K562 (cell line): ENCODE results near the gene SPATA3. TPM values are rescaled to one million over a fixed set of nuclear protein-coding genes. Genes with fewer than 3 reads are reported as not detected.

ENCODE experiments used
- ARHGAP35 ChIP-seq: fragments of 450-650 bp; IDR thresholded peaks from 2 replicates; pipeline ENCODE4 v1.6.1; 2018; ENCODE audit not compliant: partially characterized antibody
- CBFB ChIP-seq: sonication (generic); formaldehyde crosslinking; IDR thresholded peaks from 2 replicates; pipeline ENCODE4 v1.4.0; 2020; ENCODE audit warnings: mild to moderate bottlenecking, missing genetic modification reagents
- CTBP1 ChIP-seq: fragments of 450-650 bp; IDR thresholded peaks from 2 replicates; pipeline ENCODE4 v1.6.1; 2016; ENCODE audit warnings: borderline replicate concordance
- DLX4 ChIP-seq: fragments of 250-450 bp; sonication (Bioruptor Pico); IDR thresholded peaks from 2 replicates; pipeline ENCODE4 v1.6.1; 2021; ENCODE audit warnings: mild to moderate bottlenecking
- E2F3 ChIP-seq: fragments of 250-450 bp; sonication (Bioruptor Pico); IDR thresholded peaks from 2 replicates; pipeline ENCODE4 v1.4.0; 2020; ENCODE audit warnings: mild to moderate bottlenecking
- E2F6 ChIP-seq, 2 experiments: IDR thresholded peaks; 2 replicates each; pipeline ENCODE4 v1.6.1; 2011; ENCODE audit warnings: borderline replicate concordance in 1 of 2, control low read depth in 1 of 2, low read depth in 1 of 2, low read length in 1 of 2, mild to moderate bottlenecking in 1 of 2, mixed read lengths in 1 of 2, moderate library complexity in 1 of 2; ENCODE audit not compliant: insufficient read depth in 1 of 2, insufficient read length in 1 of 2, poor library complexity in 1 of 2, severe bottlenecking in 1 of 2; ENCODE audit errors: extremely low read depth in 1 of 2
- EGR1 ChIP-seq: fragments of 450-650 bp; conservative IDR thresholded peaks from 2 replicates; pipeline ENCODE4 v1.6.1; 2017; ENCODE audit warnings: mild to moderate bottlenecking
- ELK1 ChIP-seq: sonication (generic); formaldehyde crosslinking; IDR thresholded peaks from 2 replicates; pipeline ENCODE4 v1.8.1; 2022; ENCODE audit warnings: missing genetic modification reagents
- HDAC2 ChIP-seq: fragments of 450-650 bp; IDR thresholded peaks from 2 replicates; pipeline ENCODE4 v1.6.1; 2016; ENCODE audit warnings: mild to moderate bottlenecking
- KDM2B ChIP-seq: fragments of 250-450 bp; sonication (Bioruptor Pico); IDR thresholded peaks from 2 replicates; pipeline ENCODE4 v1.8.0; 2021; ENCODE audit warnings: mild to moderate bottlenecking, moderate library complexity
- POLR2G ChIP-seq: fragments of 200-400 bp; formaldehyde crosslinking; IDR thresholded peaks from 2 replicates; pipeline ENCODE4 v1.6.1; 2017; ENCODE audit warnings: low read depth, mild to moderate bottlenecking, antibody characterized with exemption, low read length, moderate library complexity
- SIN3B ChIP-seq: fragments of 450-650 bp; IDR thresholded peaks from 2 replicates; pipeline ENCODE4 v1.6.1; 2017; ENCODE audit warnings: low read depth, mild to moderate bottlenecking, moderate library complexity
- SPI1 ChIP-seq: IDR thresholded peaks from 2 replicates; pipeline ENCODE4 v1.6.1; 2011; ENCODE audit warnings: low read depth, low read length, control low read depth, borderline replicate concordance
- SRF ChIP-seq, 2 experiments: fragments of 250-450, 450-650 bp in 1 of 2; sonication (Bioruptor Pico) in 1 of 2; sonication (generic) in 1 of 2; formaldehyde crosslinking; IDR thresholded peaks; 2 replicates each; pipeline versions ENCODE4 v1.5.0 to v1.5.1; 2020 to 2022; ENCODE audit warnings: mild to moderate bottlenecking in 1 of 2, missing genetic modification reagents in 1 of 2
- ZNF134 ChIP-seq: fragments of 250-450 bp; sonication (Bioruptor Pico); conservative IDR thresholded peaks from 2 replicates; pipeline ENCODE4 v1.4.0; 2020
- ZNF175 ChIP-seq: fragments of 200-800 bp; sonication (Bioruptor generic); IDR thresholded peaks from 2 replicates; pipeline ENCODE4 v1.6.1; 2016; ENCODE audit warnings: low read depth, mild to moderate bottlenecking, missing genetic modification characterization, missing compliant biosample characterization
- ZNF384 ChIP-seq: IDR thresholded peaks from 2 replicates; pipeline ENCODE4 v1.6.1; 2012; ENCODE audit warnings: low read depth, low read length, improper control_type of control experiment
- ZNF449 ChIP-seq: fragments of 250-450 bp; sonication (Bioruptor Pico); IDR thresholded peaks from 2 replicates; pipeline ENCODE4 v1.8.0; 2022; ENCODE audit warnings: moderate library complexity, mild to moderate bottlenecking, inconsistent platforms
- ZNF518B ChIP-seq: fragments of 250-450 bp; sonication (Bioruptor Pico); IDR thresholded peaks from 2 replicates; pipeline ENCODE4 v1.5.0; 2021; ENCODE audit warnings: mild to moderate bottlenecking, moderate library complexity
- ZNF75A ChIP-seq: fragments of 450-650 bp; formaldehyde crosslinking; IDR thresholded peaks from 2 replicates; pipeline ENCODE4 v1.4.0; 2020; ENCODE audit warnings: mild to moderate bottlenecking
- polyA plus RNA-seq, 8 experiments: library from polyadenylated mRNA; depleted of rRNA in 4 of 8; stranded (reverse) in 5 of 8; unstranded in 3 of 8; fragments of >200 nt; fragmentation: Nextera tagmentation in 2 of 8; fragmentation: Illumina TruSeq in 1 of 8; extraction: Ambion mirVana in 2 of 8; extraction: Trizol in 1 of 8; gene quantifications; 2 replicates each; pipeline versions ENCODE4 v1.2.1 to v1.2.3, GENCODE V29; 2011 to 2014; ENCODE audit warnings: inconsistent platforms in 1 of 8, missing spikeins in 1 of 8
- total RNA-seq, 7 experiments: library from RNA; depleted of rRNA in 6 of 7; stranded (reverse); fragments of >200 nt in 6 of 7; fragmentation: Illumina TruSeq in 2 of 7; extraction: Trizol in 2 of 7; gene quantifications; 2 replicates each; pipeline versions ENCODE4 v1.2.1 to v1.2.3, GENCODE V29; 2011 to 2021; ENCODE audit warnings: low replicate concordance in 1 of 7

SPATA3 gene
- total and polyA plus RNA-seq, 9 of the 15 experiments (the other 6 are each of a cell fraction or from before 2014, with no cell fraction given): not detected

DNA sequence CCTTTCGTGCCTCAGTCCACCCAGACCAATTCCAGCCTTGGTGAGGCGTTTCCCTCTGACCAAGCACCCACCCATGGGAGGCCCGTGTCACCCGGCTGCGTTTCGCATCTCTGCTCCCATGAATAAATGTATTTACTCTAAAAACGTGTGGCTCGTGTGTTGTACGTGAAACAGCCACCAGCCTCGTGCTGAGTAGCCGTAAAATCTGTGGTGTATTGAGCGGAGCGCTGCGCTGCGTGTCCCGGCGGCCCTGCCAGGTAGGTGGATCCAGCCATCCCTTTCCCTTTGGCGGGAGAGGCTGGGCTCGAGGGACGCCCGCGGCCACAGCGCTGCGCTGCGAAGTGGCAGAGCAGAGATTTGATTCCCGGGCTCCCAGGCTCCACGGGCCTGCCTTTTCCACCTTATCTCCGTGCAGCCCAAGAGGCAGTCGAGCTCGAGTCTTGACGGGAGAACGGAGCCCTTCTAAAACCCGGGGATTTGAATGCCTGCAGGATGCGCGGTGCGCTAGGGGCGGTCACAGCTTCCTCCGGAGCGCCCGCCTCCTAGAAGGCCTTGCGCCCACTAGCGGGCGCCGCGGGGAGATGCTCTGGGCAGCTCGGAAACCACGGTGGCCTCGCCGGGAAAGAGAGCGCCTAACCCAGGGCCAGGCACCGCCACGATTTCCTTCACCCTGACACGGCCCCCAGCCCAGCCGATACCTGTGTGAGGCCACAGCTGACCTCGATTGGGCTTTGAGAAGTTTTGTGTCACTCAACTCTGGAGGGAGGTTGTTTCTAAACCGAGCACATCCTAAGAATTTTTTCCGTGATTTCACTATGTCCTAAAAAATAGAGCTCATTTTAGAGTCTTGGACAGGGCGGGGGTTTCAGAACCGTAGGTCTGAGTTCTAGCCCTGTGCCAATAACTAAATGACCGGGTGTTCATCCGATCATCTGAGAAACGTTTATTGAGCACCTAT is 56.9 kb downstream of the SPATA3 start (continued):
- TF ChIP-seq ZNF518B (CRISPR knock-in tag): no peak
- TF ChIP-seq POLR2G: peak; percentile 49; the same call in 1 of the 2 replicates
- TF ChIP-seq ARHGAP35: no peak
- TF ChIP-seq ZNF75A (CRISPR knock-in tag): no peak
- TF ChIP-seq SRF (CRISPR knock-in tag; IDR thresholded peaks at IDR 0.05): no peak
- peak; percentile 48 to 78 for TF ChIP-seq E2F6 (IDR thresholded peaks at IDR 0.05; ENCODE audit: borderline replicate concordance in 1 of 2, extremely low read depth in 1 of 2, insufficient read depth in 1 of 2, insufficient read length in 1 of 2, low read depth in 1 of 2, low read length in 1 of 2, poor library complexity in 1 of 2, severe bottlenecking in 1 of 2)
- no peak for TF ChIP-seq SIN3B
- no peak for TF ChIP-seq ELK1 (CRISPR knock-in tag)
- no peak for TF ChIP-seq DLX4 (CRISPR knock-in tag)
- peak; percentile 73 for TF ChIP-seq CTBP1
- TF ChIP-seq HDAC2: no peak
- TF ChIP-seq SPI1: no peak
- TF ChIP-seq ZNF134 (CRISPR knock-in tag): no peak
- no peak for TF ChIP-seq KDM2B
- no peak for TF ChIP-seq ZNF449 (CRISPR knock-in tag)
- TF ChIP-seq ZNF384: no peak
- no peak for TF ChIP-seq CBFB (CRISPR knock-in tag)
- peak; percentile 29; the same call in 1 of the 2 replicates for TF ChIP-seq E2F3 (CRISPR knock-in tag)
- TF ChIP-seq EGR1: no peak
- TF ChIP-seq ZNF175 (CRISPR knock-in tag): no peak
